Sigmoid colon (tissue), 4 donors: ENCODE measurements around the gene MRPL2.

Source experiments
- CTCF ChIP-seq, 4 experiments: fragments of 450-650 bp in 3 of 4; fragments of 200-600 bp in 1 of 4; IDR thresholded peaks; one replicate each; pipeline ENCODE4 v1.5.1; 2016 to 2019; ENCODE audit warnings: antibody characterized with exemption in 4 of 4, mild to moderate bottlenecking in 3 of 4, moderate library complexity in 2 of 4
- EP300 ChIP-seq, 4 donors: sonication (generic); formaldehyde crosslinking; IDR thresholded peaks; one replicate each; pipeline ENCODE4 v1.6.1; 2017; ENCODE audit warnings: antibody characterized with exemption in 4 of 4
- POLR2A ChIP-seq, 2 donors: fragments of 450-650 bp; IDR thresholded peaks; one replicate each; pipeline ENCODE4 v1.6.1; 2016; ENCODE audit warnings: antibody characterized with exemption in 2 of 2, mild to moderate bottlenecking in 2 of 2, moderate library complexity in 2 of 2

DNA sequence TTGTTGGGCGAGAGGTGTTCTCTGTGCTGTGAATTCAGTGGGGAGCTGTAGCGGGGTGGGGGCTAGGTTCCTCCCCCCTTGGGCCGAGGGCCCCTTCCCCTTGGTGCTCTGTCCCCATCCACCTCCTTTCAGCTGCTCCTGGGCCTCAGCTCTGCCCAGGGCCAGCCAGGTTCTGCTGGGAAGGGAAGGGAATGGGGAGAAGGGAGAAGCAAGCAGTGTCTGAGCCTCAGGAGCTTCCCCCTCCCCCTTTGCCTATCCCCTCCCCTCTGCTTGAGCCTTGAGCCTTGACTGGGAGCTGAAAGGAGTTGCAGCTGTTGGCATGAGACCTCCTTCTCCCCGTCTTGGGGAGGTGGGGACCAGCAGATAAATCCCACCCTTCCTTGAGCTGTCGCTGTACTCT lies 38.4 kb downstream of the MRPL2 start:
- TF ChIP-seq POLR2A (IDR thresholded peaks at IDR 0.05) (no peak), EP300 (IDR thresholded peaks at IDR 0.05) (no peak), CTCF (IDR thresholded peaks at IDR 0.05) (no peak)
